Measurements from ENCODE around the gene PRPF38A.

- TF ChIP-seq FOXP2 (optimal IDR thresholded peaks at IDR 0.05; ENCODE audit: control extremely low read depth, extremely low read length, insufficient read depth) (no peak), POLR2AphosphoS5 (IDR thresholded peaks at IDR 0.05; ENCODE audit: borderline replicate concordance, low read depth, low read length) (no peak), EZH2 (IDR thresholded peaks at IDR 0.05) (no peak)
Observed at GRCh38 chr1:52455686-52456085, 51.3 kb downstream of the PRPF38A start.

Measured in SK-N-MC (cell line).